ENCODE results near the gene PURA.

Gene PURA

GRCh38 chr5:140165101-140165922 is 51.4 kb downstream of the PURA start:
- no peak for DNase-seq

- DNase-seq = no peak
Measured at GRCh38 chr5:140165923-140166270, 52.0 kb downstream of the PURA start.

DNA sequence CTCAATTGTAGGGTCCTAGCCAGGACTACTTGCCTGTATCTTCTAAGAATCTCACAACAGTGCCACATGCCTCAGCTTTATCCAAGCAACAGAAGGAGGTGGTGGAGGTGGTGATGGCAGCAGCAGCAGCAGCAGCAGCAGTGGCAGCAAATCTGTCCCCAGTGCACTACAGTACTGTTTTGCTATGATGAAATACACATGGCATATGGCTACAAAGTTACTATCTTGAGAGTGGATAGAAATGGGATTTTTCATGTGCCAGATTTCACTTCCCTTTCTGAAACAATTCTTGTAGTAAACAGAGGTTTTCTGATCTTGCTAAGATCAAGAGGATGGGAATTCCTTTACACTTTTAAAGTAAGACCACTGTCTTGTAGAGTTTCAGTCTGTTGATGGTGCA is 53.0 kb downstream of the PURA start:
- DNase-seq = peak; percentile 76

DNA sequence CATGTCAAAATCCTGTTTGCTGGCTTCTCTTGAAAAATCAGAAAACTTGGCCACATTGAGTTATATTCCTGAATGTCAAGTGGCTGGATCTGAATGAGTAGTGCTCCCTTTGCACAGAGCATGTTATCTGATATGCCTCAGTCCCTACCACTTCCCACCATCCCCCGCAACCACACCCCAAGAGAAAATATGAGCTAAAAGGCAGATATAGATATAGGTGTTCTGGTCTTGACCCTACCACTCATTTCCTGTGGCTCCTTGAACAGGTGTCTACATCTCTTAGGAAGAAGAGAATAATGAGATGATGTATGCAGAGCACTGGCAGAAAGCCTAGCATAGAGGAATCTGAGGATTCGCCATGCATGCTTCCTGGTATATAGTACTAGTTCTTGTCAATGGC is 54.5 kb downstream of the PURA start:
- DNase-seq = no peak

GRCh38 chr5:140169410-140169809 is 55.5 kb downstream of the PURA start:
- DNase-seq = peak; percentile 54

DNA sequence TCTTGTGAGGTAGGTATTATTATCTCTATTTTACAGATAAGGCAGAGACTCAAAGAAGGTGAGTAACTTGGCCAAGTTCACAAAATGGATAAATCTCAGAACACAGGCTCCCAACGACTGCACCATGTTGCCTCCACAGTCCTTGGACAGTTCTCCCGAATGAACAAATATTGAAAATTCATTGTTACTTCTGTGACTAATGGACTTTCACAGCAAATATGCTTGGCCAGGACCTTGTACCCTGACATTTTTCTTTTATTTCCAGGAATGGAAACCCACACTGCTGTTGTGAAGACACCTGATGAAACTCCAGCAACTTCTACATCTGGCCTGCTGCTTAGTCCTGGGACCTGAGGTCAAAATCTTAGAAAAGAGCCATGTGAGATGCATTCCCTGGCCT is 58.6 kb downstream of the PURA start:
- no peak for DNase-seq

DNA sequence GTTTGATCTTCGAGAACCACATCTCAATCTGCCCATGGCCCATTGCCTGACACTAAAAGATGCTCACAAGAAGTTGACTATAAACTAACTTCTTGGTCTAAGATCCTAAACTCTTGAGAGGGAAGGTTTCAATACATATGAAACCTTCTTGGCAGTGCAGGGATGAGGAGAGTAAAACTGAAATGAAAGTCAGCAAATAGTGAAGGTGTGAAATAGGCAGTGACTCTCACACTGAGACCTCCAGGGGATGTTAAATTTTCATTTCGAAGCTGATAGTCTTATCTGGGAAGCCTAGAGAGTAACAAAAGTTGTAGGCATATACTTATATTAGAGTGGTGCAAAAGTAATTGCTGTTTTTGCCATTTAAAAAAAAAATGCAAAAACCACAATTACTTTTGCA is 60.1 kb downstream of the PURA start:
- no peak for DNase-seq

DNA sequence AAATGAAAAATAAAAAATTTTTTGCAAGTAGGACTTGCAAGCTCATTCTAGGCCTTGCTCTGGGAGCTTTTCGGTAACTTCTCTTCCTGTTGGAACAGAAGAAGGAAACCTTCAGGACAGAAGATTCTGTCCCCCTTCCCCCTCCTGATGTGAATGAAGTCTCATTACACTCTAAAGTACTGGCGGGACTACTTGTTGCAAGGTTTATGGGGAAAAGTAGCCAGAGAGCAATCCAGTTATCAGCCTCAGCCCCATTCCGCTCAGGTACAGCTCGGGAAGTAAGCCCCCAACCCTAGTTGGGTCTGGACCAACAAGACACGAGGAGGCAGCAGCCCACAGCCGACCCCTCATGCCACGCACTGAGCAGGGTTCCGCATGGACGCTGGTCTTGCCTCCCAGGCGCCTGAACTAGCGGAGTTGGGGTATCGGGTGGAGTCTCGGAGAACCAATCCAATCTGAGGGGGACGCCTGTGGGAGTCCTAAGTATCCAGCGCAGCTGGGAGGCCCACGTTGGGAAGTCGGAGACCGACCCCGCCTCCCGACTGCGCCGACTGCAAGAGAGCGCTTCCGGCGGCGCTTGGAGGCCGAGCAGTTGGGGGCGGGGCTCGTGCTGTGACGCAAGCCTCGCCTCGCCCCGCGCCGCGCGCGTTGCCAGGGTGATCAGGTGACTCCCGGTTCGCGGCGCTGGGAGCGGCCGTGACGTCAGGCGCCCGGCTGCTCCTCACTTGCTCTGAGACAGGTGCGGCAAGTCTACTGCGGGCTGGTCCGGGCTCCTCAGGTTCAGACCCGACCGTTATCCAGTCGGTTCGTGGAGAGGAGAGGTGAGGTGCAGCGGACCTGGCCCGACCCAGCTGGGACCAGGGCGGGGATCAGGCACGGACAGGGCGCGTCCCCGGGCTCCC is 60.8 kb downstream of the PURA start, which contains the start of gene CYSTM1:
Gene CYSTM1 (plus strand): TSS at position 724 of the 902 bp plus-strand sequence. CDS start 19,278 bp downstream, outside the sequence.
- peak; percentile 93 for DNase-seq

Measured in inflammatory macrophage treated with lipopolysaccharide for 4 hours (primary cell).